GM18951 (cell line): ENCODE measurements around the gene IGFBP1.

Source experiments
- POLR2A ChIP-seq: IDR thresholded peaks from 4 replicates; pipeline ENCODE4 v1.6.1; 2011; ENCODE audit warnings: mild to moderate bottlenecking; ENCODE audit not compliant: insufficient read length, insufficient read depth; ENCODE audit errors: extremely low read depth
- in situ Hi-C: fragments of 300-500 bp; cut with MboI; formaldehyde crosslinking; loops from one replicate; pipeline ENCODE4 v1.12.0; 2022; ENCODE audit warnings: low sequenced_read_pairs, mixed read lengths, inconsistent platforms; ENCODE audit not compliant: unreplicated experiment

Gene IGFBP1

GRCh38 chr7:45920502-45921380 is 32.5 kb downstream of the IGFBP1 start, which contains the start of gene IGFBP3:
Gene IGFBP3 (minus strand): TSS chr7:45921272. CDS start chr7:45921140, 132 bp downstream.
- in situ Hi-C loops, result loop anchor here (10.0 to 25.0 kb wide), 3 partner anchors 424 to 1267 kb away; no protein-coding TSS in a partner anchor
- TF ChIP-seq POLR2A, result no peak

- TF ChIP-seq POLR2A, result no peak
- in situ Hi-C loops, result loop anchor here (10.0 to 25.0 kb wide), 3 partner anchors 423 to 1266 kb away; no protein-coding TSS in a partner anchor
Observed at GRCh38 chr7:45921381-45921698, 33.1 kb downstream of the IGFBP1 start.

- TF ChIP-seq POLR2A, result no peak
- in situ Hi-C loops, result loop anchor here (10.0 to 25.0 kb wide), 3 partner anchors 423 to 1265 kb away; no protein-coding TSS in a partner anchor
Observed at GRCh38 chr7:45921699-45922519, 33.6 kb downstream of the IGFBP1 start.

GRCh38 chr7:45922810-45923209 is 34.5 kb downstream of the IGFBP1 start:
- TF ChIP-seq POLR2A, result no peak
- in situ Hi-C loops, result loop anchor here (10.0 to 25.0 kb wide), 3 partner anchors 422 to 1264 kb away; no protein-coding TSS in a partner anchor

- no peak for TF ChIP-seq POLR2A
- in situ Hi-C loops, result loop anchor here (10.0 to 25.0 kb wide), 3 partner anchors 422 to 1264 kb away; no protein-coding TSS in a partner anchor
Observed at GRCh38 chr7:45923290-45923689, 35.0 kb downstream of the IGFBP1 start.

GRCh38 chr7:45923818-45924217 is 35.5 kb downstream of the IGFBP1 start:
- no peak for TF ChIP-seq POLR2A
- in situ Hi-C loops, result loop anchor here (10.0 to 25.0 kb wide), 3 partner anchors 421 to 1263 kb away; no protein-coding TSS in a partner anchor

GRCh38 chr7:45924283-45924682 is 36.0 kb downstream of the IGFBP1 start:
- no peak for TF ChIP-seq POLR2A
- in situ Hi-C loops, result loop anchor here (10.0 to 25.0 kb wide), 3 partner anchors 421 to 1263 kb away; no protein-coding TSS in a partner anchor

- no peak for TF ChIP-seq POLR2A
- in situ Hi-C loops, result loop anchor here (10.0 kb wide), 1 partner anchor 417 kb away; no protein-coding TSS in a partner anchor
Observed at GRCh38 chr7:45927721-45928120, 39.4 kb downstream of the IGFBP1 start.

GRCh38 chr7:45930967-45931366 is 42.7 kb downstream of the IGFBP1 start:
- TF ChIP-seq POLR2A, result no peak
- in situ Hi-C loops, result no loop called here

- TF ChIP-seq POLR2A, result no peak
- in situ Hi-C loops, result no loop called here
Observed at GRCh38 chr7:45937301-45937700, 49.0 kb downstream of the IGFBP1 start.

- in situ Hi-C loops, result no loop called here
- TF ChIP-seq POLR2A, result no peak
Observed at GRCh38 chr7:45937862-45938261, 49.6 kb downstream of the IGFBP1 start.

- in situ Hi-C loops, result no loop called here
- no peak for TF ChIP-seq POLR2A
Observed at GRCh38 chr7:45938626-45939302, 50.5 kb downstream of the IGFBP1 start.
